Endothelial cell of umbilical vein (primary cell): ENCODE results near the gene ANKRD40CL. TPM values are rescaled to one million over a fixed set of nuclear protein-coding genes. Genes with fewer than 3 reads are reported as not detected.

Experiments
- BruUV-seq: library from RNA; stranded (reverse); fragments of 400-500 nt; replicated peaks from 2 replicates; lab custom pipeline; 2021; lab: Mats Ljungman, UMichigan
- CTCF ChIA-PET: fragments of 300-600, 350-600 bp; sonication (Branson Sonifier 250); formaldehyde crosslinking; loops from one replicate; lab custom pipeline; 2021; ENCODE audit warnings: antibody characterized with exemption, inconsistent platforms; lab: Charles Lee
- POLR2A ChIA-PET: fragments of 300-600, 350-600 bp; sonication (Branson Sonifier 250); formaldehyde crosslinking; loops from one replicate; lab custom pipeline; 2021; ENCODE audit warnings: antibody characterized with exemption, inconsistent platforms; lab: Charles Lee
- DNase-seq: peaks from one replicate; pipeline ENCODE4 v3.0.0-alpha.2; 2011; ENCODE audit warnings: low read depth, low spot score
- FAIRE-seq: peaks from 2 replicates; lab custom pipeline; 2011; peaks lifted over from hg19 to GRCh38; lab: Jason Lieb, UNC
- H2AFZ ChIP-seq: 2 replicates; pipeline ENCODE4 v1.6.0; 2012; ENCODE audit warnings: low read depth, low read length, control low read depth, inconsistent platforms
- H3K27ac ChIP-seq: 2 replicates; pipeline ENCODE4 v1.5.1; 2011; ENCODE audit warnings: low read depth, mild to moderate bottlenecking, control low read depth, low read length, moderate library complexity; ENCODE audit not compliant: insufficient read depth
- H3K27me3 ChIP-seq, 2 experiments: 2 replicates each; pipeline versions ENCODE4 v1.6.0 to v1.6.1; 2011; ENCODE audit warnings: low read length in 2 of 2, mixed read lengths in 1 of 2; ENCODE audit not compliant: control insufficient read depth in 2 of 2, insufficient read depth in 2 of 2
- H3K36me3 ChIP-seq, 2 experiments: 2 replicates in 1 of 2; 3 replicates in 1 of 2; pipeline ENCODE4 v1.5.1; 2011; ENCODE audit warnings: low read length in 2 of 2, mild to moderate bottlenecking in 1 of 2, moderate library complexity in 1 of 2; ENCODE audit not compliant: control insufficient read depth in 2 of 2, insufficient read depth in 2 of 2; ENCODE audit errors: extremely low read depth in 1 of 2
- H3K4me1 ChIP-seq: 3 replicates; pipeline ENCODE4 v1.5.1; 2011; ENCODE audit warnings: mild to moderate bottlenecking, low read length; ENCODE audit not compliant: control insufficient read depth, insufficient read depth; ENCODE audit errors: extremely low read depth
- H3K4me2 ChIP-seq: 2 replicates; pipeline ENCODE4 v1.6.1; 2011; ENCODE audit warnings: low read length, control low read depth, mixed read lengths; ENCODE audit not compliant: insufficient read depth
- H3K4me3 ChIP-seq, 3 experiments: fragments of 200-600 bp in 1 of 3; sonication (generic), shearing (Covaris generic) in 1 of 3; replicated peaks in 1 of 3; 2 replicates each; pipeline ENCODE4 v1.5.1; 2011 to 2016; ENCODE audit warnings: control low read depth in 3 of 3, low read length in 3 of 3, mild to moderate bottlenecking in 2 of 3, inconsistent platforms in 1 of 3, low read depth in 1 of 3, moderate library complexity in 1 of 3; ENCODE audit not compliant: insufficient read depth in 1 of 3
- H3K79me2 ChIP-seq: 2 replicates; pipeline ENCODE4 v1.6.0; 2012; ENCODE audit warnings: low read length, inconsistent platforms; ENCODE audit not compliant: control insufficient read depth, insufficient read depth
- H3K9ac ChIP-seq: replicated peaks from 2 replicates; pipeline ENCODE3; 2011; ENCODE audit warnings: low read length, control low read depth; ENCODE audit not compliant: insufficient read depth; ENCODE audit errors: extremely low read depth
- H3K9me1 ChIP-seq: replicated peaks from 3 replicates; pipeline ENCODE4 v1.6.0; 2011; ENCODE audit warnings: mild to moderate bottlenecking, low read length; ENCODE audit not compliant: control insufficient read depth, insufficient read depth; ENCODE audit errors: extremely low read depth
- H3K9me3 ChIP-seq: replicated peaks from 2 replicates; pipeline ENCODE4 v1.5.1; 2012; ENCODE audit warnings: low read length, inconsistent platforms; ENCODE audit not compliant: control insufficient read depth, insufficient read depth
- H4K20me1 ChIP-seq: replicated peaks from 2 replicates; pipeline ENCODE3; 2011; ENCODE audit warnings: mild to moderate bottlenecking, low read length; ENCODE audit not compliant: control insufficient read depth, insufficient read depth; ENCODE audit errors: extremely low read depth
- CTCF ChIP-seq, 2 donors: IDR thresholded peaks; 1 replicate in 1 of 2; 2 replicates in 1 of 2; pipeline ENCODE4 v1.5.1; 2011; ENCODE audit warnings: low read length in 2 of 2, mild to moderate bottlenecking in 2 of 2, moderate library complexity in 2 of 2, control low read depth in 1 of 2, inconsistent platforms in 1 of 2, low read depth in 1 of 2; ENCODE audit not compliant: insufficient read depth in 1 of 2; ENCODE audit errors: extremely low read depth in 1 of 2
- EZH2 ChIP-seq: IDR thresholded peaks from 2 replicates; pipeline ENCODE4 v1.6.1; 2012; ENCODE audit warnings: borderline replicate concordance, low read depth, mild to moderate bottlenecking, moderate library complexity, low read length, inconsistent platforms; ENCODE audit not compliant: severe bottlenecking
- FOS ChIP-seq: IDR thresholded peaks from 2 replicates; pipeline ENCODE4 v1.6.1; 2011; ENCODE audit warnings: mild to moderate bottlenecking, low read length, moderate library complexity, borderline replicate concordance; ENCODE audit not compliant: insufficient read depth
- GATA2 ChIP-seq: IDR thresholded peaks from 2 replicates; pipeline ENCODE4 v1.7.0; 2011; ENCODE audit warnings: low read depth, mild to moderate bottlenecking, moderate library complexity, mixed read lengths, low read length; ENCODE audit not compliant: insufficient read length, insufficient read depth
- JUN ChIP-seq: IDR thresholded peaks from 2 replicates; pipeline ENCODE4 v1.6.1; 2011; ENCODE audit warnings: borderline replicate concordance, low read depth; ENCODE audit not compliant: insufficient read length, insufficient read depth
- MAX ChIP-seq: IDR thresholded peaks from 2 replicates; pipeline ENCODE4 v1.6.1; 2011; ENCODE audit not compliant: insufficient read depth, insufficient read length
- MYC ChIP-seq: IDR thresholded peaks from one replicate; pipeline ENCODE4 v1.6.1; 2011; ENCODE audit warnings: mild to moderate bottlenecking, low read depth, low read length
- POLR2A ChIP-seq: IDR thresholded peaks from 2 replicates; pipeline ENCODE4 v1.6.1; 2012; ENCODE audit warnings: low read depth, mild to moderate bottlenecking, control low read depth, low read length
- POLR2AphosphoS5 ChIP-seq: IDR thresholded peaks from 2 replicates; pipeline ENCODE4 v1.6.1; 2012; ENCODE audit warnings: low read depth, mild to moderate bottlenecking, control low read depth, low read length, moderate library complexity; ENCODE audit not compliant: insufficient read depth
- dilution Hi-C: fragments of 300-500 bp; cut with MboI; formaldehyde crosslinking; loops from one replicate; pipeline ENCODE4 v1.15.0; 2019; ENCODE audit warnings: low sequenced_read_pairs; ENCODE audit not compliant: extremely low pct_ligation_motif_present
- intact Hi-C: fragments of 100-400 bp; cut with micrococcal nuclease; formaldehyde crosslinking; loops from one replicate; pipeline ENCODE4 v1.10.0; 2022
- polyA plus RNA-seq, 4 experiments: library from polyadenylated mRNA; depleted of rRNA in 3 of 4; stranded (reverse) in 3 of 4; unstranded in 1 of 4; fragments of >200 nt; gene quantifications; 2 replicates each; pipeline versions ENCODE4 v1.2.1 to v1.2.3, GENCODE V29; 2011 to 2012; ENCODE audit warnings: missing spikeins in 1 of 4
- total RNA-seq: library from RNA; stranded (reverse); gene quantifications from 2 replicates; pipeline ENCODE4 v1.2.3, GENCODE V29; 2021

The ANKRD40CL gene
- total and polyA plus RNA-seq, 2 donors (not counting 3 experiments of a cell fraction or from before 2014, with no cell fraction given), result not detected

DNA sequence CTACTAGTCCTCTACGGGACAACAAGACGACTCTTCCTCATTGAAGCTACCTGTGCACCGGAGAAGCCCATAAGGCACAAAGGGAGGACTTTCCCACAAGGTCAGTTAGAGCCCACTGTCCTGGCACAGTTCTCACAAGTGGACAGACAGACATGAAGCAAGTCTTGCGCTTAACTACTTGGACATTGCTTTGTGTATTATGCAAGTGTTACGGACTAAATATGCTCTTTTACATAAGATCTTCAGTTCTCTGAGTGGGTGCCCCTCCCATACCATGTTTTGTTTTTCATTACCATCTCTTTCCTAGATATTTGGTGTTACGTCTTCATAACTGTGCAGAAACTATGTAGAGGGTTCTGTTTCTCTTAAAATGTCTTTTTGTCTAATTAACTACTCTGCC is 18.1 kb downstream of the ANKRD40CL start:
- intact Hi-C loops, result no loop called here

More for the DNA sequence above, 18.1 kb downstream of the ANKRD40CL start:
- Histone ChIP-seq H3K36me3 (peaks cover 27 to 75% of the 10 kb centered on the region in 2 experiments), H3K27ac (no peak overlapping the region), H4K20me1 (peaks cover 6% of the 10 kb centered on the region), H3K9me1 (no peaks in the 10 kb centered on the region), H3K4me3 (no peak overlapping the region), H3K27me3 (no peaks in the 10 kb centered on the region), H3K9ac (no peak overlapping the region), H3K4me1 (no peaks in the 10 kb centered on the region), H3K4me2 (no peak overlapping the region), H3K9me3 (no peaks in the 10 kb centered on the region), H3K79me2 (peaks cover 12% of the 10 kb centered on the region), H2AFZ (no peak overlapping the region)
- TF ChIP-seq POLR2A, result no peak
- TF ChIP-seq MAX, result no peak
- no peak for TF ChIP-seq EZH2
- no peak for TF ChIP-seq POLR2AphosphoS5
- TF ChIP-seq MYC, result no peak
- TF ChIP-seq FOS, result no peak
- TF ChIP-seq CTCF (IDR thresholded peaks at IDR 0.05; ENCODE audit: extremely low read depth in 1 of 2, insufficient read depth in 1 of 2, low read depth in 1 of 2, low read length in 2 of 2), result no peak
- no peak for TF ChIP-seq JUN
- no peak for TF ChIP-seq GATA2
- no TSS peak for BruUV-seq
- POLR2A ChIA-PET, result no interaction called here
- DNase-seq, result no peak
- dilution Hi-C loops, result no loop called here
- no peak for FAIRE-seq
- CTCF ChIA-PET, result no interaction called here
